Kidney epithelial cell (primary cell): ENCODE results near the gene IPCEF1. TPM values are rescaled to one million over a fixed set of nuclear protein-coding genes. Genes with fewer than 3 reads are reported as not detected.

Experiments
- DNase-seq: peaks from one replicate; pipeline ENCODE4 v3.0.0-alpha.2; 2010; ENCODE audit warnings: low read depth
- H3K27me3 ChIP-seq: 2 replicates; pipeline ENCODE4 v1.6.0; 2011; ENCODE audit warnings: low read length; ENCODE audit not compliant: control insufficient read depth, insufficient read depth
- H3K36me3 ChIP-seq: 2 replicates; pipeline ENCODE4 v1.5.1; 2011; ENCODE audit warnings: low read length; ENCODE audit not compliant: control insufficient read depth, insufficient read depth
- H3K4me3 ChIP-seq: 2 replicates; pipeline ENCODE4 v1.5.1; 2011; ENCODE audit warnings: low read depth, mild to moderate bottlenecking, control low read depth, low read length
- CTCF ChIP-seq: IDR thresholded peaks from 2 replicates; pipeline ENCODE4 v1.5.1; 2011; ENCODE audit warnings: mild to moderate bottlenecking, moderate library complexity, low read length, control low read depth, inconsistent platforms; ENCODE audit not compliant: insufficient read depth, poor library complexity, severe bottlenecking
- total RNA-seq: library from RNA; depleted of rRNA; stranded (reverse); fragments of >200 nt; gene quantifications from 2 replicates; pipeline ENCODE4 v1.2.3, GENCODE V29; 2015

IPCEF1 gene
- total RNA-seq, 1 donor from 2014 or later: 1.0 TPM

DNA sequence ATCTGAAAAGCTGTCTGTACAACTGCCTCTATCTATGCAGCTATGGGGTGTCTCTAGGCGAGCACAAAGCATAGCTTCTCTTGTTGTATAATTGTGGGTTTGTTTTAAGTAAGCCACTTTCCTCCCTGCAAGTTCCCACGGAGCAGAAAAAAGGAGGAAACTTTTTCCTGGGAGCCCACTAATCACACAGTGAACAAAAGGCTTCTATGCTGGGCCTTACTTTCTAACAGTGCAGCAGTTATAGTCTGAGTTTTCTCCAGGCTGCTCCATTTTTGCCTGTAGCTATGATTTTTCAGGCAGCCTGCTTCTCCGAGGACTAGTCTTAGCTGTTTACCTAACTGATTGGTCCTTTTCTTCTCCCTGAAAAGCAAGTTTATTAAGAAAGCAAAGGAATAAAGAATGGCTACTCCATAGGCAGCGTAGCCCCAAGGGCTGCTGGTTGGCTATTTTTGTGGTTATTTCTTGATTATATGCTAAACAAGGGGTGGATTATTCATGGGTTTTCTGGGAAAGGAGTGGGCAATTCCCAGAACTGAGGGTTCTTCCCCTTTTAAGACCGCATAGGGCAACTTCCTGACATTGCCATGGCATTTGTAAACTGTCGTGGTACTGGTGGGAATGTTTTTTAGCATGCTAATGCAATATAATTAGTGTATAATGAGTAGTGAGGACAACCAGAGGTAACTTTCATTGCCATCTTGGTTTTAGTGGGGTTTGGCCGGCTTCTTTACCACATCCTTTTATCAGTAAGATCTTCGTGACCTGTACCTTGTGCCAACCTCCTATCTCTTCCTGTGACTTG, 233.2 kb downstream of the IPCEF1 start:
- no peak for TF ChIP-seq CTCF
- DNase-seq: no peak
- no peaks in the 10 kb centered on the region for H3K36me3 ChIP-seq
- no peaks in the 10 kb centered on the region for H3K27me3 ChIP-seq
- H3K4me3 ChIP-seq: no peak overlapping the region

DNA sequence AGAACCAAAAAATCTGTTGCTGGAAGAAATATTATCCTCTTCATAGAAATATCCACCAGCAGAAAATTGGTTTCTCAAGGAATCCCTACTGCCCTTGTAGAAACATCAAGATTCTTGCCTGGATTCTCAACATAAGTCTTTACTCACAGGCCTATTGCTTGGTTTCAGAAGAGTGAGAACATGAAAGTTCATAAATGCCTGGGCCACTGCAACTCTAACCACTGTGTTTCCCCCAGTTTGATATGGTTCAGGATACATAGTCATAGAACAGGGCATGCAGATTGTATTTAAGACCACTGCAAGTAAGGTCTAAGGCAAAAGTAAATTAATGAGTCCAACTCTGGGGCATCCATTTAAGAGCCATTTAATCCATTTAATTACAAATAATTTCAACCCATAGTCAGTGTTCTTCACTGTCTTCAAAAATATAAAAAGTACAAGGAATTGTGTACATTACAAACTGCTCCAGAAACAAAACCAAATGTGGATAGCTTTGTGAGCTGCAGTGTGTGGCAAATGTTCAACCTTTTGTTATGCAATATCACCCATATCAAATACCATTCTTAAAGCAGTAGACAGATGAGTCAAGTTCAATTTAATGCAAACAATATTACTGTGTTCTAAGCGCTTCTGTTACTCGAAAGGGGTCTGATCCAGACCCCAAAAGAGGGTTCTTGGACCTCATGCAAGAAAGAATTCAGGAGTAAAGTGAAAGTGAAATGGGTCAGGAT, 234.2 kb downstream of the IPCEF1 start:
- Histone ChIP-seq H3K27me3 (no peaks in the 10 kb centered on the region), H3K4me3 (no peak overlapping the region), H3K36me3 (no peaks in the 10 kb centered on the region)
- TF ChIP-seq CTCF: no peak
- no peak for DNase-seq

- DNase-seq: no peak
- TF ChIP-seq CTCF: no peak
- H3K36me3 ChIP-seq: no peaks in the 10 kb centered on the region
- H3K27me3 ChIP-seq: no peaks in the 10 kb centered on the region
- H3K4me3 ChIP-seq: no peak overlapping the region
Observed at GRCh38 chr6:154117485-154117884, 239.1 kb downstream of the IPCEF1 start.

GRCh38 chr6:154113392-154113791, 243.2 kb downstream of the IPCEF1 start:
- H3K4me3 ChIP-seq: no peak overlapping the region
- DNase-seq: no peak
- TF ChIP-seq CTCF: no peak
- H3K27me3 ChIP-seq: no peaks in the 10 kb centered on the region
- no peaks in the 10 kb centered on the region for H3K36me3 ChIP-seq

DNA sequence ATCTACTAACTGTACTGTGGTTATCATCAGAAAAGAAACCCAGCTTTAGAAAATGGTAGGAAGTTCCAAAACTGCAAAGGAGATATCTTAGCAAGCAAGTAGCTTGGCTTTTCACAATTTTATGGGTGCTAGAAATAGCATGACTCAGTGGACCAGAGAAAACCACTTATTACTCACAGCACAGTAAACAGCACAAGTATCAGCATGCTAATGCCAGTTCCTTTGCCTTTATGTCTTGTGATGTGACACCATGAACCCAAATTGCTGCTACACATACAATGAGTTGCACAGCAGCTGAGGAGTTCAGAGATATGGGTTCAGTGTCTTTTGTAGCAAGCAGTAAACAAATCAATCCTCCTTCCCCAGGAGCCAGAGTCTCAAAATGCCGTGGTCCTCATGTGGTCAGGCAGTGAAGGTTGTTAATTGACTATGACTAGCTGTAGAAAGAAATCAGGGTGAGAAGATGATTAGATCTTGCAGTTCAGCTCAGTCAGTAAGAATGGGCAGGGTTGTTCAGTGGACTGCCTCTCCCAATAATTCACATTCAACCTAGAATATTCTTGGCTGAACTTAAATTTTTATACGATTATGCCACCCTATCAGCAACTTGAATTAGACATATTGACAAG, 244.3 kb downstream of the IPCEF1 start:
- H3K36me3 ChIP-seq: no peaks in the 10 kb centered on the region
- TF ChIP-seq CTCF: no peak
- peak; percentile 57 for DNase-seq
- H3K27me3 ChIP-seq: no peaks in the 10 kb centered on the region
- H3K4me3 ChIP-seq: no peak overlapping the region
